ENCODE data around the gene VAV2.

- no peak for TF ChIP-seq CTCF (IDR thresholded peaks at IDR 0.05)
- TF ChIP-seq ZFX (IDR thresholded peaks at IDR 0.05; ENCODE audit: borderline replicate concordance) = no peak
These were observed 15.8 kb downstream of the VAV2 start for GRCh38 chr9:133976191-133976861.
